BJ (cell line): ENCODE measurements around the gene NEK7. TPM values are rescaled to one million over a fixed set of nuclear protein-coding genes. Genes with fewer than 3 reads are reported as not detected.

ENCODE experiments used
- CTCF ChIA-PET: fragments of 350-600 bp; formaldehyde crosslinking; extraction: SDS; loops from one replicate; lab custom pipeline; 2021; ENCODE audit warnings: antibody characterized with exemption, inconsistent platforms; lab: Yijun Ruan, JAX
- POLR2A ChIA-PET: fragments of 300-600 bp; sonication (Branson Sonifier 250); formaldehyde crosslinking; extraction: SDS; loops from one replicate; lab custom pipeline; 2021; ENCODE audit warnings: antibody characterized with exemption; lab: Charles Lee
- DNase-seq: peaks from one replicate; pipeline ENCODE4 v3.0.0-alpha.2; 2011; ENCODE audit warnings: low read depth
- H3K27me3 ChIP-seq: 2 replicates; pipeline ENCODE4 v1.6.0; 2011; ENCODE audit warnings: low read length; ENCODE audit not compliant: control insufficient read depth, insufficient read depth
- H3K36me3 ChIP-seq: 2 replicates; pipeline ENCODE4 v1.5.1; 2011; ENCODE audit warnings: low read length; ENCODE audit not compliant: control insufficient read depth, insufficient read depth
- H3K4me3 ChIP-seq: 2 replicates; pipeline ENCODE4 v1.5.1; 2011; ENCODE audit warnings: low read depth, mild to moderate bottlenecking, control low read depth, low read length
- polyA plus RNA-seq: library from polyadenylated mRNA; depleted of rRNA; stranded (reverse); fragments of >200 nt; gene quantifications from 2 replicates; pipeline ENCODE4 v1.2.3, GENCODE V29; 2011
- TF ChIP-seq, protein P1 (sequence below): IDR thresholded peaks from 2 replicates; pipeline ENCODE4 v1.5.1; 2011; ENCODE audit warnings: low read depth, mild to moderate bottlenecking, control low read depth, inconsistent platforms, low read length, moderate library complexity; ENCODE audit not compliant: insufficient read depth

Gene NEK7
- polyA plus RNA-seq, 1 experiment, result 428 TPM

DNA sequence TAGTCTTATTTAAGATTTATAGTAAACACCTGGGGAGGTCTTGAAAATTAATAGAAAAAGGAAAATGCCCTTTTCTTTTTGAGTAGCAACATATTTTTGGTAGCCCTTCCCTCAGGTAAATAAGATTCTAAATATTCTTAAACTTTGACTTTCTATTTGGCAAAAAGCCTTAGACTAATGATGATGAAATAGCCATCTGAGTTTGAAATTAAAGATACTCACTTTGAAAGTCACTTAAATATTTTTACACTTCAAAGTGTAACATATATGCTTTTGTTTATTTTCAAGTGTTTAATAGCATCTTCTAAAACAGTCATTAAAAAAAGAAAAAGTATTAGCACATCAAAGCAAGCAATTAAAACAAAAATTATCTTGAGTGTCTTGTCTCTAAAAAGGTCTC lies 135.1 kb downstream of the NEK7 start:
- ChIA-PET CTCF (no interaction called here), POLR2A (no interaction called here)
- no peak for DNase-seq

GRCh38 chr1:198295225-198295624 lies 138.4 kb downstream of the NEK7 start:
- ChIA-PET CTCF (interaction anchor here (0.6 to 0.8 kb wide), 2 partner anchors 9 to 414 kb away, joined by 3 read pairs; no protein-coding TSS in a partner anchor), POLR2A (no interaction called here)

More for the DNA sequence above, 135.1 kb downstream of the NEK7 start:
- TF ChIP-seq, protein P1, sequence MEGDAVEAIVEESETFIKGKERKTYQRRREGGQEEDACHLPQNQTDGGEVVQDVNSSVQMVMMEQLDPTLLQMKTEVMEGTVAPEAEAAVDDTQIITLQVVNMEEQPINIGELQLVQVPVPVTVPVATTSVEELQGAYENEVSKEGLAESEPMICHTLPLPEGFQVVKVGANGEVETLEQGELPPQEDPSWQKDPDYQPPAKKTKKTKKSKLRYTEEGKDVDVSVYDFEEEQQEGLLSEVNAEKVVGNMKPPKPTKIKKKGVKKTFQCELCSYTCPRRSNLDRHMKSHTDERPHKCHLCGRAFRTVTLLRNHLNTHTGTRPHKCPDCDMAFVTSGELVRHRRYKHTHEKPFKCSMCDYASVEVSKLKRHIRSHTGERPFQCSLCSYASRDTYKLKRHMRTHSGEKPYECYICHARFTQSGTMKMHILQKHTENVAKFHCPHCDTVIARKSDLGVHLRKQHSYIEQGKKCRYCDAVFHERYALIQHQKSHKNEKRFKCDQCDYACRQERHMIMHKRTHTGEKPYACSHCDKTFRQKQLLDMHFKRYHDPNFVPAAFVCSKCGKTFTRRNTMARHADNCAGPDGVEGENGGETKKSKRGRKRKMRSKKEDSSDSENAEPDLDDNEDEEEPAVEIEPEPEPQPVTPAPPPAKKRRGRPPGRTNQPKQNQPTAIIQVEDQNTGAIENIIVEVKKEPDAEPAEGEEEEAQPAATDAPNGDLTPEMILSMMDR, result no peak
- H3K36me3 ChIP-seq, result peaks cover 5% of the 10 kb centered on the region
- no peaks in the 10 kb centered on the region for H3K27me3 ChIP-seq
- no peak overlapping the region for H3K4me3 ChIP-seq

DNA sequence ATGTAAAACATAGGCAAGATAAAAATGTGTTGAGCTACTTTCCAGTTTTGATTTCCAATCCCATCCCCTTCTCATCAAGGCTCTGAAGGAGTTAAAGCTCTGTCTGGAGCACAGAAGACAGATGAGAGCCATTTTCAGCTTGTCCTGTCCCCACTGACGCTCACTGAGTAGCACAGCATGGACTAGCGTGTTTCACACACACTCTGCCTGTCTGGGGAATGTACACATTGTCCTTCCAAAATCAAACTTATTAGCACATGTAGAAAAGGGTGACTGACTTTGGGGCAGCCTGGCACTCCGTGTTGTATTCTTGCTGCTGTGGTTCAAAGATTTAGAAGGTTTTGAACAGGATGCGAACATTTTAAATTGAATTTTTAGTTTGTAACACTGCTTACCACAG lies 139.2 kb downstream of the NEK7 start:
- CTCF ChIA-PET, result interaction anchor here (0.8 kb wide), 1 partner anchor 9 kb away, joined by 3 read pairs; no protein-coding TSS in a partner anchor
- Histone ChIP-seq H3K27me3 (no peaks in the 10 kb centered on the region), H3K4me3 (no peak overlapping the region), H3K36me3 (peaks cover 9% of the 10 kb centered on the region)
- no peak for DNase-seq
- TF ChIP-seq, protein P1, result no peak
- POLR2A ChIA-PET, result interaction anchor here (0.5 kb wide), 1 partner anchor 328 kb away, joined by 4 read pairs; no protein-coding TSS in a partner anchor

More at GRCh38 chr1:198295225-198295624, 138.4 kb downstream of the NEK7 start:
- no peaks in the 10 kb centered on the region for H3K27me3 ChIP-seq
- H3K36me3 ChIP-seq, result peaks cover 11% of the 10 kb centered on the region
- TF ChIP-seq, protein P1, result no peak
- no peak for DNase-seq
- H3K4me3 ChIP-seq, result no peak overlapping the region

- CTCF ChIA-PET, result interaction anchor here (0.5 kb wide), 1 partner anchor 319 kb away, joined by 4 read pairs; no protein-coding TSS in a partner anchor
- POLR2A ChIA-PET, result no interaction called here
- TF ChIP-seq, protein P1, result no peak
- no peak for DNase-seq
- Histone ChIP-seq H3K36me3 (peaks cover 8% of the 10 kb centered on the region), H3K4me3 (no peak overlapping the region), H3K27me3 (no peaks in the 10 kb centered on the region)
These were observed 140.5 kb downstream of the NEK7 start for GRCh38 chr1:198297281-198297680.

DNA sequence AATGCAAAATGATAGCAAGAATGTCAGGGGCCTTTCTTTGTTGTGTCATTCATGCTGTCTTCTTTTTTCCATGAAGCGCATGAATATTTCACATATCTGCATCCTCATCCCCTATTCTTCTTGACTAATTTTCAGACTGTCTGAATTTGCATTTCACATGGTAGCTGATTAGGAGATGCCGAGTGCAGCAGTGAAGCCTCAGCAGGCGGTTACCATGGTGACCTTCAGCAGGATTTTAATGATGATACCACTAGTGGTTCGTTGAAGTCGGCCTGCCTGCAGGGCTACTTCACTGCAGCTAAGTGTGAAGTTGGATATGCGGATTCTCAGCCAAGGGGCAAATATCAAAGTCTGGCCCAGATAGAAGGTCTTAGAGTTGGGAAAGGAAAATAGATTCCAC lies 141.8 kb downstream of the NEK7 start:
- TF ChIP-seq, protein P1, result no peak
- Histone ChIP-seq H3K36me3 (peaks cover 8% of the 10 kb centered on the region), H3K4me3 (no peak overlapping the region), H3K27me3 (no peaks in the 10 kb centered on the region)
- no peak for DNase-seq
- POLR2A ChIA-PET, result no interaction called here
- CTCF ChIA-PET, result no interaction called here
